ENCODE measurements around the gene OMA1. TPM values are rescaled to one million over a fixed set of nuclear protein-coding genes. Genes with fewer than 3 reads are reported as not detected.

Gene OMA1
- polyA plus RNA-seq, 1 donor from 2014 or later = 11.0 TPM

GRCh38 chr1:58587667-58588066 is 41.1 kb upstream of the OMA1 start:
- no peaks in the 10 kb centered on the region for H3K9me3 ChIP-seq (ENCODE audit: low read length)
- no peaks in the 10 kb centered on the region for H3K27me3 ChIP-seq (ENCODE audit: insufficient read depth, low read depth, low read length)
- no peak overlapping the region for H3K4me2 ChIP-seq (ENCODE audit: low read length)
- H3K9me2 ChIP-seq (ENCODE audit: insufficient read depth, low read length) = no peaks in the 10 kb centered on the region
- no peaks in the 10 kb centered on the region for H3K36me3 ChIP-seq (ENCODE audit: insufficient read depth, low read length)
- no peaks in the 10 kb centered on the region for H3F3A ChIP-seq (ENCODE audit: insufficient read depth, low read length, poor library complexity, severe bottlenecking)
- H4K20me1 ChIP-seq (ENCODE audit: insufficient read depth) = no peaks in the 10 kb centered on the region
- no peak overlapping the region for H3K4me3 ChIP-seq (ENCODE audit: low read length)
- H3K9ac ChIP-seq (ENCODE audit: low read length) = no peak overlapping the region
- H3K27ac ChIP-seq (ENCODE audit: low read length) = no peak overlapping the region
- TF ChIP-seq TAF1 (IDR thresholded peaks at IDR 0.05; ENCODE audit: low read depth) = no peak
- no peak for TF ChIP-seq SMC3 (conservative IDR thresholded peaks at IDR 0.05; ENCODE audit: poor library complexity)
- no peaks in the 10 kb centered on the region for H3K79me2 ChIP-seq (replicated peaks; ENCODE audit: insufficient read depth, low read length)
- no peak overlapping the region for H2AFZ ChIP-seq (ENCODE audit: low read depth, low read length)

DNA sequence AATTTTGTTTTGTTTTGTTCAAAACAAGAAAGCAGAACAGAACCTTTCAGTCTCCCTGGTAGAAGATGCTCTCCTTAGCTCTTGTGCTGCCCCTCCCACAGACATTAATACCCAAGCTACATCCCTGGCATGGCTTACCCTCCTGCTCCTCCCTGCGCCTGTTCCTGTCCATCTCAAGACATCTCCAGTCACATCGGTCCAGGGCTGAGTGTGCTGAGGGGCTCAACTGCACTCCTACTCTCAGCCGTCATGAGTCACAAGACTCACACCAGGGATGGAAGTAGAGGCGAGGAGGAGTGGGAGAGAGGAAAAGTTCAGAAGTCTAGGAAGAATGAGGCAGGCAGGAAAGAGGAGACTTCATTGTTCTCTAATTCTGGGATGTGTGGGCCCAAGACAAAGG is 39.7 kb upstream of the OMA1 start:
- no peak for TF ChIP-seq SMC3 (conservative IDR thresholded peaks at IDR 0.05; ENCODE audit: poor library complexity)
- TF ChIP-seq, protein P1, sequence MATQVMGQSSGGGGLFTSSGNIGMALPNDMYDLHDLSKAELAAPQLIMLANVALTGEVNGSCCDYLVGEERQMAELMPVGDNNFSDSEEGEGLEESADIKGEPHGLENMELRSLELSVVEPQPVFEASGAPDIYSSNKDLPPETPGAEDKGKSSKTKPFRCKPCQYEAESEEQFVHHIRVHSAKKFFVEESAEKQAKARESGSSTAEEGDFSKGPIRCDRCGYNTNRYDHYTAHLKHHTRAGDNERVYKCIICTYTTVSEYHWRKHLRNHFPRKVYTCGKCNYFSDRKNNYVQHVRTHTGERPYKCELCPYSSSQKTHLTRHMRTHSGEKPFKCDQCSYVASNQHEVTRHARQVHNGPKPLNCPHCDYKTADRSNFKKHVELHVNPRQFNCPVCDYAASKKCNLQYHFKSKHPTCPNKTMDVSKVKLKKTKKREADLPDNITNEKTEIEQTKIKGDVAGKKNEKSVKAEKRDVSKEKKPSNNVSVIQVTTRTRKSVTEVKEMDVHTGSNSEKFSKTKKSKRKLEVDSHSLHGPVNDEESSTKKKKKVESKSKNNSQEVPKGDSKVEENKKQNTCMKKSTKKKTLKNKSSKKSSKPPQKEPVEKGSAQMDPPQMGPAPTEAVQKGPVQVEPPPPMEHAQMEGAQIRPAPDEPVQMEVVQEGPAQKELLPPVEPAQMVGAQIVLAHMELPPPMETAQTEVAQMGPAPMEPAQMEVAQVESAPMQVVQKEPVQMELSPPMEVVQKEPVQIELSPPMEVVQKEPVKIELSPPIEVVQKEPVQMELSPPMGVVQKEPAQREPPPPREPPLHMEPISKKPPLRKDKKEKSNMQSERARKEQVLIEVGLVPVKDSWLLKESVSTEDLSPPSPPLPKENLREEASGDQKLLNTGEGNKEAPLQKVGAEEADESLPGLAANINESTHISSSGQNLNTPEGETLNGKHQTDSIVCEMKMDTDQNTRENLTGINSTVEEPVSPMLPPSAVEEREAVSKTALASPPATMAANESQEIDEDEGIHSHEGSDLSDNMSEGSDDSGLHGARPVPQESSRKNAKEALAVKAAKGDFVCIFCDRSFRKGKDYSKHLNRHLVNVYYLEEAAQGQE (IDR thresholded peaks at IDR 0.05; ENCODE audit: borderline replicate concordance) = no peak
- TF ChIP-seq EZH2 (IDR thresholded peaks at IDR 0.05; ENCODE audit: borderline replicate concordance, insufficient read depth, low read length, poor library complexity, severe bottlenecking) = no peak
- no peak for TF ChIP-seq MXI1 (conservative IDR thresholded peaks at IDR 0.05; ENCODE audit: poor library complexity, severe bottlenecking)
- no peak for TF ChIP-seq TAF1 (IDR thresholded peaks at IDR 0.05; ENCODE audit: low read depth)
- no peak for TF ChIP-seq RAD21 (conservative IDR thresholded peaks at IDR 0.05)
- TF ChIP-seq EP300 (conservative IDR thresholded peaks at IDR 0.05; ENCODE audit: poor library complexity, severe bottlenecking) = no peak
- no peak for TF ChIP-seq POLR2AphosphoS5 (IDR thresholded peaks at IDR 0.05)
- no peak for TF ChIP-seq CTCF (IDR thresholded peaks at IDR 0.05; ENCODE audit: poor library complexity, severe bottlenecking)
- no peaks in the 10 kb centered on the region for H4K20me1 ChIP-seq (ENCODE audit: insufficient read depth)
- H3K9ac ChIP-seq (ENCODE audit: low read length) = no peak overlapping the region
- no peak overlapping the region for H3K27ac ChIP-seq (ENCODE audit: low read length)
- no peaks in the 10 kb centered on the region for H3K79me2 ChIP-seq (replicated peaks; ENCODE audit: insufficient read depth, low read length)
- H2AFZ ChIP-seq (ENCODE audit: low read depth, low read length) = no peak overlapping the region
- H3K4me2 ChIP-seq (ENCODE audit: low read length) = no peak overlapping the region
- H3K9me3 ChIP-seq (ENCODE audit: low read length) = no peaks in the 10 kb centered on the region
- no peak overlapping the region for H3K4me3 ChIP-seq (ENCODE audit: low read length)
- no peaks in the 10 kb centered on the region for H3K27me3 ChIP-seq (ENCODE audit: insufficient read depth, low read depth, low read length)
- H3K36me3 ChIP-seq (ENCODE audit: insufficient read depth, low read length) = no peaks in the 10 kb centered on the region
- H3K9me2 ChIP-seq (ENCODE audit: insufficient read depth, low read length) = no peaks in the 10 kb centered on the region
- no peaks in the 10 kb centered on the region for H3F3A ChIP-seq (ENCODE audit: insufficient read depth, low read length, poor library complexity, severe bottlenecking)

Measured in neural cell (in vitro differentiated cells).